Measurements from ENCODE around the gene SVOP. TPM values are rescaled to one million over a fixed set of nuclear protein-coding genes. Genes with fewer than 3 reads are reported as not detected.
"Not testable (repeated sequence)": the region's sequence is repeated elsewhere in the genome, so short reads cannot be mapped to it uniquely, and the experiment has no call there.

SVOP gene
- total and polyA plus RNA-seq, 2 of the 4 experiments (the other 2 are of a cell fraction) = not detected

DNA sequence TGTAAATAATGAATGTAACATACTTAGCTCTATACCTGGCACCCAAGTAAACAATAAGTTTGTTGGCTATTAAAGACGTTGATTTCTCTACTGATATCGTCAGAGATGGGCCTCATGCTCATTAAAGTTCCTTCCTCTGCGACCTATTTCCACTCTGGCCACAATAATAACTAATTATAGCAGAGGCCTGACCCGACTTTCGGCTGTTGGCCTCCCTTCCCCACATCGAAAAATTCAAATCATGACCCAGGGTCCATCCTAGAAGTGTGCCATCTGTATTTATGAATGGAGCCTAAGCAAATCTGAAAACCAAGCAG lies 31.2 kb upstream of the SVOP start:
- peak overlapping the region; percentile 63 for H3K4me3 ChIP-seq (ENCODE audit: insufficient read depth, low read depth, low read length)
- in situ Hi-C loops (cut with MboI; ENCODE audit: low sequenced_read_pairs) (no loop called here), intact Hi-C loops (cut with micrococcal nuclease) (loop anchor here (2.0 kb wide), 1 partner anchor 31 kb away; the partner anchor contains the start of gene SVOP), dilution Hi-C loops (cut with HindIII; ENCODE audit: low sequenced_read_pairs, unreplicated experiment) (no loop called here)
- H4K8ac ChIP-seq (ENCODE audit: low read depth in 2 of 2, low read length in 2 of 2) = peak overlapping the region; percentile 97 to 99
- peak overlapping the region; percentile 70 for H2AK9ac ChIP-seq (replicated peaks; ENCODE audit: low read depth, low read length, poor library complexity)
- H3K9me3 ChIP-seq (ENCODE audit: control insufficient read depth, insufficient read depth, low read length) = no peaks in the 10 kb centered on the region
- 0 out of 2 replicates have a peak overlapping the region, but pooled peaks have one; percentile 7 for H3K23ac ChIP-seq (ENCODE audit: low read depth, low read length)
- H2BK5ac ChIP-seq (ENCODE audit: low read depth, low read length, poor library complexity, severe bottlenecking) = peak overlapping the region; percentile 29
- H3K4me1 ChIP-seq (ENCODE audit: control insufficient read depth, insufficient read depth, low read length) = 0 out of 2 replicates have a peak, but pooled peaks cover 4% of the 10 kb centered on the region
- no peak overlapping the region for H2BK15ac ChIP-seq (ENCODE audit: low read depth, low read length)
- H3K14ac ChIP-seq (replicated peaks; ENCODE audit: low read depth, low read length) = peak overlapping the region; percentile 92
- TF ChIP-seq MAZ (IDR thresholded peaks at IDR 0.05; ENCODE audit: borderline replicate concordance, low read depth, low read length) = no peak
- TF ChIP-seq NFE2L2 (IDR thresholded peaks at IDR 0.05; ENCODE audit: low read depth, low read length) = no peak
- TF ChIP-seq CEBPB (IDR thresholded peaks at IDR 0.05; ENCODE audit: low read depth, low read length) = no peak
- no peak for TF ChIP-seq RCOR1 (IDR thresholded peaks at IDR 0.05; ENCODE audit: insufficient replicate concordance, low read length)
- TF ChIP-seq SMC3 (IDR thresholded peaks at IDR 0.05; ENCODE audit: low read depth, low read length) = no peak
- TF ChIP-seq RFX5 (IDR thresholded peaks at IDR 0.05; ENCODE audit: low read depth, low read length) = no peak
- H2AFZ ChIP-seq (replicated peaks; ENCODE audit: low read length, poor library complexity) = peak overlapping the region; percentile 100
- BruUV-seq (replicated peaks) = no TSS peak
- no peak overlapping the region for H2BK20ac ChIP-seq (ENCODE audit: low read depth, low read length)
- H3K79me1 ChIP-seq (ENCODE audit: low read depth in 1 of 2, low read length in 2 of 2) = peaks cover 11 to 15% of the 10 kb centered on the region in 2 experiments; a peak in 3 of 4 replicates
- peak overlapping the region; percentile 5; the same call in 1 of the 2 replicates for H3K27ac ChIP-seq (ENCODE audit: insufficient read depth, low read length)
- CTCF ChIA-PET = interaction anchor here (0.7 kb wide), 1 partner anchor 153 kb away, joined by 3 read pairs; no protein-coding TSS in a partner anchor
- no peak for DNase-seq
- 0 out of 2 replicates have a peak overlapping the region, but pooled peaks have one; percentile 4 for H3K56ac ChIP-seq (ENCODE audit: extremely low read depth, insufficient read depth, low read length)
- H3K27me3 ChIP-seq (ENCODE audit: control insufficient read depth, insufficient read depth, low read length) = no peaks in the 10 kb centered on the region
- peak overlapping the region; percentile 82 for H3K4me2 ChIP-seq (ENCODE audit: low read depth, low read length)
- H3K9me1 ChIP-seq (ENCODE audit: insufficient read depth, low read length) = peaks cover 5% of the 10 kb centered on the region
- H4K5ac ChIP-seq (ENCODE audit: low read depth, low read length) = peak overlapping the region; percentile 87
- H3K4ac ChIP-seq (ENCODE audit: low read depth, low read length) = peak overlapping the region; percentile 80
- peak overlapping the region; percentile 26 for H3K9ac ChIP-seq (ENCODE audit: low read depth, low read length)
- peak overlapping the region; percentile 57 for H4K91ac ChIP-seq (ENCODE audit: insufficient read depth, low read depth, low read length)
- no peaks in the 10 kb centered on the region for H3K36me3 ChIP-seq (ENCODE audit: control insufficient read depth, insufficient read depth, low read length)
- no peak for ATAC-seq (ENCODE audit: low read depth)
- H3K18ac ChIP-seq (ENCODE audit: low read depth, low read length) = 0 out of 2 replicates have a peak overlapping the region, but pooled peaks have one; percentile 7
- no CpG with 5 or more reads among the region's 6 CpGs for WGBS, 2 experiments (ENCODE audit: extremely low coverage in 2 of 2, insufficient read length in 1 of 2)
- POLR2A ChIA-PET (ENCODE audit: unreplicated experiment) = no interaction called here
- no peak overlapping the region for H2AK5ac ChIP-seq (ENCODE audit: low read depth, low read length)
- no peak overlapping the region for H2BK120ac ChIP-seq (ENCODE audit: low read depth, low read length)
- H4K20me1 ChIP-seq (ENCODE audit: insufficient read depth, low read length) = no peaks in the 10 kb centered on the region

GRCh38 chr12:109049794-109050193 lies 28.9 kb upstream of the SVOP start:
- H2AK9ac ChIP-seq (replicated peaks; ENCODE audit: low read depth, low read length, poor library complexity); H4K20me1 ChIP-seq (ENCODE audit: insufficient read depth, low read length); H2AFZ ChIP-seq (replicated peaks; ENCODE audit: low read length, poor library complexity); H3K4me3 ChIP-seq (ENCODE audit: insufficient read depth, low read depth, low read length); dilution Hi-C loops (cut with HindIII; ENCODE audit: low sequenced_read_pairs, unreplicated experiment); H3K9me3 ChIP-seq (ENCODE audit: control insufficient read depth, insufficient read depth, low read length); H3K56ac ChIP-seq (ENCODE audit: extremely low read depth, insufficient read depth, low read length); DNase-seq; ATAC-seq (ENCODE audit: low read depth); H3K23ac ChIP-seq (ENCODE audit: low read depth, low read length); H3K9ac ChIP-seq (ENCODE audit: low read depth, low read length); H2BK20ac ChIP-seq (ENCODE audit: low read depth, low read length); H4K5ac ChIP-seq (ENCODE audit: low read depth, low read length); BruUV-seq (replicated peaks); H2BK5ac ChIP-seq (ENCODE audit: low read depth, low read length, poor library complexity, severe bottlenecking); intact Hi-C loops (cut with micrococcal nuclease); H3K4me2 ChIP-seq (ENCODE audit: low read depth, low read length); H3K9me1 ChIP-seq (ENCODE audit: insufficient read depth, low read length); H4K91ac ChIP-seq (ENCODE audit: insufficient read depth, low read depth, low read length); H3K4ac ChIP-seq (ENCODE audit: low read depth, low read length); H2BK15ac ChIP-seq (ENCODE audit: low read depth, low read length); H2BK120ac ChIP-seq (ENCODE audit: low read depth, low read length); H3K27me3 ChIP-seq (ENCODE audit: control insufficient read depth, insufficient read depth, low read length); H3K4me1 ChIP-seq (ENCODE audit: control insufficient read depth, insufficient read depth, low read length); H3K14ac ChIP-seq (replicated peaks; ENCODE audit: low read depth, low read length); in situ Hi-C loops (cut with MboI; ENCODE audit: low sequenced_read_pairs); H3K27ac ChIP-seq (ENCODE audit: insufficient read depth, low read length); H2AK5ac ChIP-seq (ENCODE audit: low read depth, low read length); CTCF ChIA-PET; POLR2A ChIA-PET (ENCODE audit: unreplicated experiment); H4K8ac ChIP-seq (ENCODE audit: low read depth in 2 of 2, low read length in 2 of 2); H3K36me3 ChIP-seq (ENCODE audit: control insufficient read depth, insufficient read depth, low read length); H3K18ac ChIP-seq (ENCODE audit: low read depth, low read length): not testable (repeated sequence)
- WGBS, 2 experiments (ENCODE audit: extremely low coverage in 2 of 2, insufficient read length in 1 of 2) = 73% methylated on average over 5 of the region's 8 CpGs; no CpG with 5 or more reads in 1 of the 2 experiments
- peaks cover 11 to 15% of the 10 kb centered on the region in 2 experiments; a peak in 3 of 4 replicates for H3K79me1 ChIP-seq (ENCODE audit: low read depth in 1 of 2, low read length in 2 of 2)
